SK-N-SH (cell line): ENCODE measurements around the gene CDH19.

Experiments
- EP300 ChIP-seq, 2 experiments: IDR thresholded peaks; 2 replicates each; pipeline versions ENCODE4 v1.4.0 to v1.6.1; 2012; ENCODE audit warnings: borderline replicate concordance in 1 of 2, low read depth in 1 of 2, low read length in 1 of 2
- EZH2phosphoT487 ChIP-seq: fragments of 200-600 bp; sonication (generic); IDR thresholded peaks from 2 replicates; pipeline ENCODE4 v1.6.1; 2017; ENCODE audit warnings: low read depth, mixed run types, mild to moderate bottlenecking, antibody characterized with exemption, moderate library complexity, borderline replicate concordance
- FOXJ3 ChIP-seq: sonication (generic); formaldehyde crosslinking; IDR thresholded peaks from 2 replicates; pipeline ENCODE4 v1.5.1; 2020; ENCODE audit warnings: mild to moderate bottlenecking, missing genetic modification reagents
- FOXM1 ChIP-seq: IDR thresholded peaks from 2 replicates; pipeline ENCODE4 v1.4.0; 2012; ENCODE audit warnings: low read depth, mild to moderate bottlenecking
- RAD21 ChIP-seq: IDR thresholded peaks from 2 replicates; pipeline ENCODE4 v1.6.1; 2012; ENCODE audit warnings: mild to moderate bottlenecking, low read length
- SIN3A ChIP-seq: IDR thresholded peaks from 2 replicates; pipeline ENCODE4 v1.6.1; 2012; ENCODE audit warnings: low read depth, mild to moderate bottlenecking, low read length, moderate library complexity, borderline replicate concordance
- TAF1 ChIP-seq: IDR thresholded peaks from 2 replicates; pipeline ENCODE4 v1.6.1; 2012; ENCODE audit warnings: low read depth, mild to moderate bottlenecking, low read length, moderate library complexity, borderline replicate concordance
- TCF12 ChIP-seq: IDR thresholded peaks from 2 replicates; pipeline ENCODE4 v1.4.0; 2012
- TF ChIP-seq, protein P1 (sequence below): IDR thresholded peaks from 2 replicates; pipeline ENCODE4 v1.4.0; 2012; ENCODE audit warnings: low read depth, borderline replicate concordance
- TF ChIP-seq, protein P2 (sequence below): fragments of 200-600 bp; sonication (generic); IDR thresholded peaks from 2 replicates; pipeline ENCODE4 v1.6.1; 2017; ENCODE audit warnings: antibody characterized with exemption, mild to moderate bottlenecking, moderate library complexity
- TF ChIP-seq, protein P3 (sequence below): fragments of 150-350 bp; IDR thresholded peaks from 2 replicates; pipeline ENCODE4 v1.6.1; 2017; ENCODE audit warnings: antibody characterized with exemption, low read length, low read depth, borderline replicate concordance
- TF ChIP-seq, protein P4 (sequence below): IDR thresholded peaks from 2 replicates; pipeline ENCODE4; 2012
- TF ChIP-seq, protein P5 (sequence below): IDR thresholded peaks from 2 replicates; pipeline ENCODE4 v1.6.1; 2012; ENCODE audit warnings: mild to moderate bottlenecking, low read depth, low read length, moderate library complexity
- TF ChIP-seq, protein P6 (sequence below): IDR thresholded peaks from 2 replicates; pipeline ENCODE4 v1.4.0; 2012; ENCODE audit warnings: low read depth

DNA sequence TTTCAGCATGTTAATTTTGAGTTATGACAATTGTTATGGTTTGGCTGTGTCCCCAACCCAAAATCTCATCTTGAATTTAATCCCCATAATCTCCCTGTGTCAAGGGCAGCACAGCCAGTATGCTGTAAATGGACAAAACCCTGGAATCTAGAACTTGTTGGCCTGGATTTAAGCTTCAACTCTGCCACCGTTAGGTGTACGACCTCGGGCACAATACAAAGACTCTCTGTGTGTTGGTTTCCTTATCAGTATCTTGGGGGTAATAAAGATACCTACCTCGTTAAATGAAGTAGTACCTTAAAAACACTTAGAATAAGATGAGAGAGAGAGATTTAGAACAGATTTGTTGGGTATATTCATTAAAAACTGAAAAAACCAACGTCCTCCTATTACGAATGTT lies 106.5 kb downstream of the CDH19 start:
- no peak for TF ChIP-seq EZH2phosphoT487
- TF ChIP-seq, protein P1, sequence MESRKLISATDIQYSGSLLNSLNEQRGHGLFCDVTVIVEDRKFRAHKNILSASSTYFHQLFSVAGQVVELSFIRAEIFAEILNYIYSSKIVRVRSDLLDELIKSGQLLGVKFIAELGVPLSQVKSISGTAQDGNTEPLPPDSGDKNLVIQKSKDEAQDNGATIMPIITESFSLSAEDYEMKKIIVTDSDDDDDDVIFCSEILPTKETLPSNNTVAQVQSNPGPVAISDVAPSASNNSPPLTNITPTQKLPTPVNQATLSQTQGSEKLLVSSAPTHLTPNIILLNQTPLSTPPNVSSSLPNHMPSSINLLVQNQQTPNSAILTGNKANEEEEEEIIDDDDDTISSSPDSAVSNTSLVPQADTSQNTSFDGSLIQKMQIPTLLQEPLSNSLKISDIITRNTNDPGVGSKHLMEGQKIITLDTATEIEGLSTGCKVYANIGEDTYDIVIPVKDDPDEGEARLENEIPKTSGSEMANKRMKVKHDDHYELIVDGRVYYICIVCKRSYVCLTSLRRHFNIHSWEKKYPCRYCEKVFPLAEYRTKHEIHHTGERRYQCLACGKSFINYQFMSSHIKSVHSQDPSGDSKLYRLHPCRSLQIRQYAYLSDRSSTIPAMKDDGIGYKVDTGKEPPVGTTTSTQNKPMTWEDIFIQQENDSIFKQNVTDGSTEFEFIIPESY: no peak
- TF ChIP-seq, protein P2, sequence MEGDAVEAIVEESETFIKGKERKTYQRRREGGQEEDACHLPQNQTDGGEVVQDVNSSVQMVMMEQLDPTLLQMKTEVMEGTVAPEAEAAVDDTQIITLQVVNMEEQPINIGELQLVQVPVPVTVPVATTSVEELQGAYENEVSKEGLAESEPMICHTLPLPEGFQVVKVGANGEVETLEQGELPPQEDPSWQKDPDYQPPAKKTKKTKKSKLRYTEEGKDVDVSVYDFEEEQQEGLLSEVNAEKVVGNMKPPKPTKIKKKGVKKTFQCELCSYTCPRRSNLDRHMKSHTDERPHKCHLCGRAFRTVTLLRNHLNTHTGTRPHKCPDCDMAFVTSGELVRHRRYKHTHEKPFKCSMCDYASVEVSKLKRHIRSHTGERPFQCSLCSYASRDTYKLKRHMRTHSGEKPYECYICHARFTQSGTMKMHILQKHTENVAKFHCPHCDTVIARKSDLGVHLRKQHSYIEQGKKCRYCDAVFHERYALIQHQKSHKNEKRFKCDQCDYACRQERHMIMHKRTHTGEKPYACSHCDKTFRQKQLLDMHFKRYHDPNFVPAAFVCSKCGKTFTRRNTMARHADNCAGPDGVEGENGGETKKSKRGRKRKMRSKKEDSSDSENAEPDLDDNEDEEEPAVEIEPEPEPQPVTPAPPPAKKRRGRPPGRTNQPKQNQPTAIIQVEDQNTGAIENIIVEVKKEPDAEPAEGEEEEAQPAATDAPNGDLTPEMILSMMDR: no peak
- TF ChIP-seq, protein P3, sequence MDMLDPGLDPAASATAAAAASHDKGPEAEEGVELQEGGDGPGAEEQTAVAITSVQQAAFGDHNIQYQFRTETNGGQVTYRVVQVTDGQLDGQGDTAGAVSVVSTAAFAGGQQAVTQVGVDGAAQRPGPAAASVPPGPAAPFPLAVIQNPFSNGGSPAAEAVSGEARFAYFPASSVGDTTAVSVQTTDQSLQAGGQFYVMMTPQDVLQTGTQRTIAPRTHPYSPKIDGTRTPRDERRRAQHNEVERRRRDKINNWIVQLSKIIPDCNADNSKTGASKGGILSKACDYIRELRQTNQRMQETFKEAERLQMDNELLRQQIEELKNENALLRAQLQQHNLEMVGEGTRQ: no peak
- TF ChIP-seq, protein P4, sequence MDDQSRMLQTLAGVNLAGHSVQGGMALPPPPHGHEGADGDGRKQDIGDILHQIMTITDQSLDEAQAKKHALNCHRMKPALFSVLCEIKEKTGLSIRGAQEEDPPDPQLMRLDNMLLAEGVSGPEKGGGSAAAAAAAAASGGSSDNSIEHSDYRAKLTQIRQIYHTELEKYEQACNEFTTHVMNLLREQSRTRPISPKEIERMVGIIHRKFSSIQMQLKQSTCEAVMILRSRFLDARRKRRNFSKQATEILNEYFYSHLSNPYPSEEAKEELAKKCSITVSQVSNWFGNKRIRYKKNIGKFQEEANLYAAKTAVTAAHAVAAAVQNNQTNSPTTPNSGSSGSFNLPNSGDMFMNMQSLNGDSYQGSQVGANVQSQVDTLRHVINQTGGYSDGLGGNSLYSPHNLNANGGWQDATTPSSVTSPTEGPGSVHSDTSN: no peak
- no peak for TF ChIP-seq EP300 (IDR thresholded peaks at IDR 0.05; ENCODE audit: borderline replicate concordance in 1 of 2, low read depth in 1 of 2, low read length in 1 of 2)
- no peak for TF ChIP-seq SIN3A
- TF ChIP-seq, protein P5, sequence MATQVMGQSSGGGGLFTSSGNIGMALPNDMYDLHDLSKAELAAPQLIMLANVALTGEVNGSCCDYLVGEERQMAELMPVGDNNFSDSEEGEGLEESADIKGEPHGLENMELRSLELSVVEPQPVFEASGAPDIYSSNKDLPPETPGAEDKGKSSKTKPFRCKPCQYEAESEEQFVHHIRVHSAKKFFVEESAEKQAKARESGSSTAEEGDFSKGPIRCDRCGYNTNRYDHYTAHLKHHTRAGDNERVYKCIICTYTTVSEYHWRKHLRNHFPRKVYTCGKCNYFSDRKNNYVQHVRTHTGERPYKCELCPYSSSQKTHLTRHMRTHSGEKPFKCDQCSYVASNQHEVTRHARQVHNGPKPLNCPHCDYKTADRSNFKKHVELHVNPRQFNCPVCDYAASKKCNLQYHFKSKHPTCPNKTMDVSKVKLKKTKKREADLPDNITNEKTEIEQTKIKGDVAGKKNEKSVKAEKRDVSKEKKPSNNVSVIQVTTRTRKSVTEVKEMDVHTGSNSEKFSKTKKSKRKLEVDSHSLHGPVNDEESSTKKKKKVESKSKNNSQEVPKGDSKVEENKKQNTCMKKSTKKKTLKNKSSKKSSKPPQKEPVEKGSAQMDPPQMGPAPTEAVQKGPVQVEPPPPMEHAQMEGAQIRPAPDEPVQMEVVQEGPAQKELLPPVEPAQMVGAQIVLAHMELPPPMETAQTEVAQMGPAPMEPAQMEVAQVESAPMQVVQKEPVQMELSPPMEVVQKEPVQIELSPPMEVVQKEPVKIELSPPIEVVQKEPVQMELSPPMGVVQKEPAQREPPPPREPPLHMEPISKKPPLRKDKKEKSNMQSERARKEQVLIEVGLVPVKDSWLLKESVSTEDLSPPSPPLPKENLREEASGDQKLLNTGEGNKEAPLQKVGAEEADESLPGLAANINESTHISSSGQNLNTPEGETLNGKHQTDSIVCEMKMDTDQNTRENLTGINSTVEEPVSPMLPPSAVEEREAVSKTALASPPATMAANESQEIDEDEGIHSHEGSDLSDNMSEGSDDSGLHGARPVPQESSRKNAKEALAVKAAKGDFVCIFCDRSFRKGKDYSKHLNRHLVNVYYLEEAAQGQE: no peak
- TF ChIP-seq RAD21: no peak
- TF ChIP-seq, protein P6, sequence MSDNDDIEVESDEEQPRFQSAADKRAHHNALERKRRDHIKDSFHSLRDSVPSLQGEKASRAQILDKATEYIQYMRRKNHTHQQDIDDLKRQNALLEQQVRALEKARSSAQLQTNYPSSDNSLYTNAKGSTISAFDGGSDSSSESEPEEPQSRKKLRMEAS: no peak
- no peak for TF ChIP-seq TCF12
- TF ChIP-seq FOXJ3 (CRISPR knock-in tag): no peak
- no peak for TF ChIP-seq FOXM1
- TF ChIP-seq TAF1: no peak
